Small intestine (tissue), 7 donors: ENCODE measurements around the gene C12orf75. TPM values are rescaled to one million over a fixed set of nuclear protein-coding genes. Genes with fewer than 3 reads are reported as not detected.

Experiments
- DNase-seq, 2 donors: peaks; one replicate each; pipeline versions ENCODE4 v3.0.0 to v3.0.0-alpha.2; 2013
- FAIRE-seq: peaks from 2 replicates; lab custom pipeline; 2012; peaks lifted over from hg19 to GRCh38; lab: Jason Lieb, UNC
- H3K27ac ChIP-seq, 3 donors: one replicate each; pipeline ENCODE4 v1.5.1; 2013; ENCODE audit warnings: low read length in 2 of 3, mild to moderate bottlenecking in 2 of 3, control low read depth in 1 of 3, inconsistent platforms in 1 of 3, low read depth in 1 of 3, moderate library complexity in 1 of 3
- H3K27me3 ChIP-seq, 3 donors: one replicate each; pipeline ENCODE4 v1.6.1; 2013; ENCODE audit warnings: low read length in 3 of 3, inconsistent platforms in 1 of 3; ENCODE audit not compliant: control insufficient read depth in 3 of 3, insufficient read depth in 3 of 3
- H3K36me3 ChIP-seq, 3 donors: one replicate each; pipeline ENCODE4 v1.6.1; 2013; ENCODE audit warnings: low read length in 3 of 3, inconsistent platforms in 1 of 3, low read depth in 1 of 3, mild to moderate bottlenecking in 1 of 3, moderate library complexity in 1 of 3; ENCODE audit not compliant: control insufficient read depth in 3 of 3, insufficient read depth in 2 of 3
- H3K4me1 ChIP-seq, 3 donors: one replicate each; pipeline ENCODE4 v1.6.1; 2013; ENCODE audit warnings: low read length in 2 of 3, inconsistent platforms in 1 of 3, low read depth in 1 of 3, mild to moderate bottlenecking in 1 of 3, moderate library complexity in 1 of 3; ENCODE audit not compliant: control insufficient read depth in 3 of 3, insufficient read depth in 2 of 3
- H3K4me3 ChIP-seq, 3 donors: one replicate each; pipeline ENCODE4 v1.5.1; 2013; ENCODE audit warnings: low read length in 3 of 3, control low read depth in 1 of 3, inconsistent platforms in 1 of 3, low read depth in 1 of 3, mild to moderate bottlenecking in 1 of 3, moderate library complexity in 1 of 3
- H3K9me3 ChIP-seq, 2 donors: one replicate each; pipeline ENCODE4 v1.6.1; 2013; ENCODE audit warnings: low read depth in 1 of 2, low read length in 1 of 2; ENCODE audit not compliant: control insufficient read depth in 2 of 2, insufficient read depth in 1 of 2
- WGBS, 3 donors: extraction: QIAGEN DNeasy Blood & Tissue Kit; methylation state at CpG; one replicate each; pipeline ENCODE4 v1.1.7; 2013; 5-methylcytosine and 5-hydroxymethylcytosine counted together
- polyA plus RNA-seq, 4 donors: library from polyadenylated mRNA; stranded (reverse) in 3 of 4; unstranded in 1 of 4; fragments of 200-250 nt in 3 of 4; fragments of 120-200 nt in 1 of 4; gene quantifications; one replicate each; pipeline versions ENCODE4 v1.2.1 to v1.2.3, GENCODE V29; 2013
- donor health status: healthy with polysubstance abuse.
- donor health status: control.
- donor health status: control.
- donor health status: Bipolar disorder and iron deficiency.
- donor health status: healthy.

The C12orf75 gene
- polyA plus RNA-seq, 4 donors = 14.2 to 44.7 (median 36.0) TPM

DNA sequence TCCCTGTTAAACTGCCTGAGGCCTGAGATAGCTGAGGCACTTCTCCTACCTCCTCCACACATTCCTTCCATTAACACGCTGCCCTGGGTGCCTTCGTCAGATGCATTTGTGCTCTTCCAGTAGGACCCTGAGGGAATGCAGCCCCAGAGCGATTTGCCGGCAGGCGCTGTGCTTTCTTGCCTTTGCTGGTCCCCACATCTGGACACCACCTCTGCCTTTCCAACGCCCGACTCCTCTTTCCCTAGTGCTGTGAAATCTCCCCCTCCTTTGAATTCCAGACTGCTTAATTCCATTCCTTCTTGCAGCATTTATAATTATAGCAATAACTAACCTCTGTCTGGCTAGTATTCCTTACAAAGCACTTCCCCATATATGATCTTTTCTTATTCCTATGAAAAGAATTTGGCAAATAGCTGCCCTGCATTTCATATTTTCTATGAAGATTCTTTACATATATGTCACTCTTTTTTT, 88.4 kb downstream of the C12orf75 start:
- FAIRE-seq (no peak), DNase-seq (no peak)
- H3K27ac ChIP-seq = no peak overlapping the region
- no peaks in the 10 kb centered on the region for H3K36me3 ChIP-seq
- H3K9me3 ChIP-seq = no peaks in the 10 kb centered on the region
- H3K4me3 ChIP-seq = no peak overlapping the region
- H3K4me1 ChIP-seq = no peaks in the 10 kb centered on the region
- 78 to 84% (median 80%) methylated on average over 7 of the region's 7 CpGs for WGBS, 3 donors
- no peaks in the 10 kb centered on the region for H3K27me3 ChIP-seq

DNA sequence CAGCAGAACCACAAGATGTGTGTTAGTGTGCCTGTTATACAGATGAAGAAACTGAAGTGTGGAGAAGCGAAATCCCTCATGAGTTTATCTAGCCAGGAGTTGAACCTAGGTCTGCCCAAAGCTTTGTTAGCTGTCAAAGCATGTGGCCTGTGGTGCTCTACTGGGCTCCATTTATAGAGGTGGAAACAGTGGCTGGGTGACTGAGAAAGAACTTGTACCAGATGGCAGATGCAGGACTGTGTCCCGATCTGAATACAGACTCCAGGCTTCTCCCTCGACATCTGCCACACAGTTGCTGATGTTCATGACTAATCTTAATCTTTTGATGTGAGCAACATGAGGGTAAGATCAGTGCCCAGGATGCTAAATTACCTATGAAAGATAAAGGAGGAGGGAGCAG, 89.1 kb downstream of the C12orf75 start:
- FAIRE-seq (no peak), DNase-seq (no peak)
- Histone ChIP-seq H3K27ac (no peak overlapping the region), H3K9me3 (no peaks in the 10 kb centered on the region), H3K4me1 (no peaks in the 10 kb centered on the region), H3K36me3 (no peaks in the 10 kb centered on the region), H3K4me3 (no peak overlapping the region), H3K27me3 (no peaks in the 10 kb centered on the region)
- WGBS, 3 donors = 85 to 94% (median 90%) methylated on average over 3 of the region's 3 CpGs

GRCh38 chr12:105420046-105420445, 89.6 kb downstream of the C12orf75 start:
- 67 to 80% (median 72%) methylated on average over 5 of the region's 5 CpGs for whole genome bisulfite sequencing, 3 donors
- DNase-seq = no peak
- Histone ChIP-seq H3K9me3 (no peaks in the 10 kb centered on the region), H3K4me3 (no peak overlapping the region), H3K27me3 (no peaks in the 10 kb centered on the region), H3K27ac (no peak overlapping the region), H3K4me1 (no peaks in the 10 kb centered on the region), H3K36me3 (no peaks in the 10 kb centered on the region)
- no peak for FAIRE-seq

DNA sequence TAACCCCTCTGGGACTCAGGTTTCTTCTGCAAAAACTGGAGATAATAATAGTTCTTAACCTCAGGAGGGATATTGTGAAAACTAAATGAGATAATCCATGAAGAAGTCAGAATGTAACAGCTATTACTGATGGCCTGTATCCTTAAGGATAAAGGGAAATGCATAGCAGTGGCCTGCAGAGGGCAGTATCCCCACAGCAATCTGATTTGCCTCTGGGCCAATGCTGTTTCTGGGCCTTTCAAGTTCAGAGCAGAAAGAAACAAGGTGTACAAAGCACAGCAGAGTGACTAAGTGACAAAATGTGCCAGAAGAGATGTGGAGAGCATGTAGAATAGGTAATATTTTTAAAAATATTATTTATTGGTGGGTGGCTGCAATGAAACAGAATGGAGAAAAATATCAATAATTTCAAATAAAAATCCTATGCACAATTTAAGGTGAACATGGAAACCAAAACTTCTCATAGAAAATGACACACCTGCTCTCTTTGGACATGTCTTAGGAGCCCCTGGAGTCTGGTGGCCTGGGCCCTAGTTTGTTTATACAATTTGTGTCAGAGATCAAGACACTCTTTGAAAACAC, 90.3 kb downstream of the C12orf75 start:
- no peaks in the 10 kb centered on the region for H3K27me3 ChIP-seq
- no peaks in the 10 kb centered on the region for H3K4me1 ChIP-seq
- no peak overlapping the region for H3K27ac ChIP-seq
- H3K4me3 ChIP-seq = no peak overlapping the region
- H3K36me3 ChIP-seq = no peaks in the 10 kb centered on the region
- DNase-seq (peak; percentile 67 to 77), FAIRE-seq (no peak)
- no peaks in the 10 kb centered on the region for H3K9me3 ChIP-seq

Other genes with a start within 250 kb of the C12orf75 start
- gene ALDH1L2, start 246.2 kb upstream of the C12orf75 start, polyA plus RNA-seq = 1 to 10 TPM in 1 of 4 donors, under 1 TPM in 3; 0.22 to 1.7 (median 0.65) TPM
- gene WASHC4, start 223.0 kb upstream of the C12orf75 start, polyA plus RNA-seq = 10 to 100 TPM; 11.7 to 65.2 (median 13.7) TPM
- gene APPL2, start 94.5 kb upstream of the C12orf75 start, polyA plus RNA-seq = 10 to 100 TPM; 22.8 to 96.4 (median 82.8) TPM